Kidney (tissue), 14 donors: ENCODE results near the gene PIP5K1C. TPM values are rescaled to one million over a fixed set of nuclear protein-coding genes. Genes with fewer than 3 reads are reported as not detected.

Source experiments
- DNase-seq, 5 donors: peaks; one replicate each; pipeline ENCODE4 v3.0.0-alpha.2; 2013 to 2020
- FAIRE-seq: peaks from 2 replicates; lab custom pipeline; 2012; peaks lifted over from hg19 to GRCh38; lab: Jason Lieb, UNC
- H3K27ac ChIP-seq, 2 donors: one replicate each; pipeline ENCODE4 v1.7.0; 2013; ENCODE audit warnings: low read depth in 2 of 2, low read length in 2 of 2, inconsistent platforms in 1 of 2
- H3K27me3 ChIP-seq: one replicate; pipeline ENCODE4 v1.7.1; 2013; ENCODE audit warnings: low read length, inconsistent platforms; ENCODE audit not compliant: control insufficient read depth, insufficient read depth
- H3K36me3 ChIP-seq, 3 donors: one replicate each; pipeline versions ENCODE4 v1.7.0 to v1.7.1; 2013; ENCODE audit warnings: low read length in 3 of 3, control low read depth in 1 of 3, inconsistent platforms in 1 of 3; ENCODE audit not compliant: insufficient read depth in 3 of 3, control insufficient read depth in 2 of 3
- H3K4me1 ChIP-seq, 3 donors: one replicate each; pipeline versions ENCODE4 v1.7.0 to v1.7.1; 2013; ENCODE audit warnings: low read length in 3 of 3, inconsistent platforms in 1 of 3, low read depth in 1 of 3; ENCODE audit not compliant: control insufficient read depth in 2 of 3, insufficient read depth in 2 of 3
- H3K4me3 ChIP-seq, 3 donors: one replicate each; pipeline versions ENCODE4 v1.7.0 to v1.8.1; 2013; ENCODE audit warnings: low read length in 3 of 3, control low read depth in 1 of 3, inconsistent platforms in 1 of 3
- H3K9ac ChIP-seq, 3 donors: one replicate each; pipeline versions ENCODE4 v1.7.0 to v1.7.1; 2013; ENCODE audit warnings: low read length in 3 of 3, control low read depth in 1 of 3, inconsistent platforms in 1 of 3
- H3K9me3 ChIP-seq, 3 donors: one replicate each; pipeline versions ENCODE4 v1.7.0 to v1.7.1; 2013; ENCODE audit warnings: low read length in 3 of 3, control low read depth in 1 of 3, inconsistent platforms in 1 of 3; ENCODE audit not compliant: control insufficient read depth in 2 of 3, insufficient read depth in 1 of 3
- intact Hi-C: fragments of 100-400 bp; cut with DNase I; formaldehyde crosslinking; loops from one replicate; pipeline ENCODE4 v1.11.1; 2022
- polyA plus RNA-seq: library from polyadenylated mRNA; stranded (reverse); fragments of 350-450 nt; fragmentation: Illumina TruSeq; extraction: RNeasy Lipid Tissue Mini Kit (QIAGEN cat#74804); gene quantifications from one replicate; pipeline ENCODE4 v1.2.3, GENCODE V29; 2014; ENCODE audit warnings: low read depth, low replicate concordance; ENCODE audit not compliant: insufficient read depth
- total RNA-seq: library from RNA; stranded (reverse); fragmentation: NEBNext Ultra II Directional; extraction: Animal tissue kit (Norgen Biotek cat#: 25700); gene quantifications from one replicate; pipeline ENCODE4 v1.2.1, GENCODE V29; 2021
- TF ChIP-seq, protein P1 (sequence below): IDR thresholded peaks from 3 replicates; pipeline ENCODE4 v1.5.1; 2012; ENCODE audit warnings: mild to moderate bottlenecking, moderate library complexity, borderline replicate concordance; ENCODE audit not compliant: insufficient read depth; ENCODE audit errors: extremely low read depth
- donor health status: control.
- donor health status: control.
- donor health status: control.
- donor health status: control.
- donor health status: control.
- donor health status: DM: yes; HTN: yes; CAD: no.
- donor health status: Normal renal cell carcinoma (clear cell type).

The PIP5K1C gene
- total and polyA plus RNA-seq, 2 donors from 2014 or later = 11.2 to 35.6 TPM

DNA sequence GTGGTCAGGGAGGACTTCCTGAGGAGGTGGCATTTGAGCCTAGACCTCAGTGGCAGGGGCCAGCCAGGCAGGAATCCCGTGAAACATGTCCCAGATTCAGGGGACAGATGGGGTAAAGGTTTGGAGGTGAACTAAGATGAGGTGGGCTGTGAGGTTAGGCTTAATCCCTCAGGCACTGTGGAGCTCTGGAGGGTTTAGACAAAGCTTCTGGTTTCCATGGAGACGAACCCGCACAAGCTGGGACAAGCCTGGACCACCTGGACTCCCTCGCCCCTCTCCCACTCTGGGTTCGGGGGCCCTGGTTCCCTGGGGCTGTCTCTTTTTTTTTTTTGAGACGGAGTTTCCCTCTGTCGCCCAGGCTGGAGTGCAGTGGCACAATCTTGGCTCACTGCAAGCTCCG is 23.6 kb upstream of the PIP5K1C start:
- intact Hi-C loops = no loop called here
- no peak for DNase-seq
- TF ChIP-seq, protein P1, sequence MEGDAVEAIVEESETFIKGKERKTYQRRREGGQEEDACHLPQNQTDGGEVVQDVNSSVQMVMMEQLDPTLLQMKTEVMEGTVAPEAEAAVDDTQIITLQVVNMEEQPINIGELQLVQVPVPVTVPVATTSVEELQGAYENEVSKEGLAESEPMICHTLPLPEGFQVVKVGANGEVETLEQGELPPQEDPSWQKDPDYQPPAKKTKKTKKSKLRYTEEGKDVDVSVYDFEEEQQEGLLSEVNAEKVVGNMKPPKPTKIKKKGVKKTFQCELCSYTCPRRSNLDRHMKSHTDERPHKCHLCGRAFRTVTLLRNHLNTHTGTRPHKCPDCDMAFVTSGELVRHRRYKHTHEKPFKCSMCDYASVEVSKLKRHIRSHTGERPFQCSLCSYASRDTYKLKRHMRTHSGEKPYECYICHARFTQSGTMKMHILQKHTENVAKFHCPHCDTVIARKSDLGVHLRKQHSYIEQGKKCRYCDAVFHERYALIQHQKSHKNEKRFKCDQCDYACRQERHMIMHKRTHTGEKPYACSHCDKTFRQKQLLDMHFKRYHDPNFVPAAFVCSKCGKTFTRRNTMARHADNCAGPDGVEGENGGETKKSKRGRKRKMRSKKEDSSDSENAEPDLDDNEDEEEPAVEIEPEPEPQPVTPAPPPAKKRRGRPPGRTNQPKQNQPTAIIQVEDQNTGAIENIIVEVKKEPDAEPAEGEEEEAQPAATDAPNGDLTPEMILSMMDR = no peak
- H3K4me3 ChIP-seq = no peak overlapping the region
- no peaks in the 10 kb centered on the region for H3K36me3 ChIP-seq
- H3K9ac ChIP-seq = no peak overlapping the region
- no peaks in the 10 kb centered on the region for H3K27me3 ChIP-seq
- no peak overlapping the region for H3K27ac ChIP-seq
- H3K4me1 ChIP-seq = peaks cover 0 to 5% (median 3%) of the 10 kb centered on the region in 3 donors
- FAIRE-seq = no peak
- H3K9me3 ChIP-seq = no peaks in the 10 kb centered on the region

DNA sequence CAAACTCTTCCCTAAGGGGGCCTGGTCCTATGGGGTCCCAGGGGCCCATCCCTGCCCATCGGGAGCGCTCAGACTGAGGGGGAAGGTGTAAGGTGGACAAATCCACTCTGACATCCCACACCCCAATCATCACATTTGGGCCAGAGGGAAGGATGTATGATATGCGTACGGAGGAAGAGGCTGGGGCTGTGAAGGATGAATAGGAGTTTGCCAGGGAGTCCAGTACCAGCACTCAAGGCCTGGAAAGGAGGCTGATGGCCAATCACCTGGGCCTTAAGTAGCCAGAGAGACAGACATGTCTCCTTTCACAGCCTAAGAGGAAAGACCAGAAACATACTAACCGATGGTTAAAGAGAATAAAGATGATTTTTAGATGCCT is 22.8 kb upstream of the PIP5K1C start:
- no peak overlapping the region for H3K9ac ChIP-seq

DNA sequence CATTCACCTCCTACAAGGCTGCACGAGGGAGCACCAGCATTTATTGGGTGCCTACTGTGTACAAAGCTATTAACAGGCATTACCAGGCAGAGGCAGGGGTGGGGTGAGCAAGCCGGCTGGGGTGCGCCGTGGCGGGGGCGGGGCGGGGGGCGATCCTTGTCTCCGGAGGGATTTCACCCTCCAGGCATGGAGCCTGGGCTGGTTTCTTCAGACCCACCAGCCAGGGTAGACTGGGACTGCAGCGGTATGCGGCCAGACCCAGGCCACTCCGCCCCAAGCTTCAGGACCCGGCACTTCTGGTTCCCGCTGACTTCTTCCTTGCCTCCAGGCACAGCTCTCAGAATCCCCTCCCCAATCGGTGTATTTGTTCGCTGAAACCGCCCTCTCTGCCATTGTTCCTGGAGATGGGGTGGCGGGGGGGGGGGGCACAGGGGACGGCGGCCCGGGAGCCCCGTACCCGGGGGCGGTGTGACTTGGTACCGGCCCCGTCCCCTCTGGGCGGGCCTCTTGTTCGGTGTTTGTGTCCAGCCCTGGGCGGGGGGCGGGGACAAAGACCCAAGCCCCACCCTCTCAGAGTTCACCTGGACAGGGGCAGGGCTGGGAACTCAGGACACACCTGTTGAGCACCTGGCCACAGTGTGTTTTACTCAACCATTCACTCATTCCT is 22.3 kb upstream of the PIP5K1C start:
- H3K27ac ChIP-seq = no peak overlapping the region
- FAIRE-seq (no peak), DNase-seq (peak in 3 of 5 donors; percentile 27 to 67 (median 47))
- peaks cover 0 to 5% (median 3%) of the 10 kb centered on the region in 3 donors for H3K4me1 ChIP-seq
- H3K36me3 ChIP-seq = no peaks in the 10 kb centered on the region
- TF ChIP-seq, protein P1 = no peak
- peak overlapping the region in 2 of 3 donors; percentile 58 to 64 for H3K4me3 ChIP-seq
- peak overlapping the region in 1 of 3 donors; percentile 67 for H3K9ac ChIP-seq
- H3K9me3 ChIP-seq = no peaks in the 10 kb centered on the region
- intact Hi-C loops = no loop called here
- H3K27me3 ChIP-seq = no peaks in the 10 kb centered on the region

More for the DNA sequence above, 22.8 kb upstream of the PIP5K1C start:
- Histone ChIP-seq H3K27me3 (no peaks in the 10 kb centered on the region), H3K4me3 (no peak overlapping the region), H3K4me1 (peaks cover 0 to 5% (median 3%) of the 10 kb centered on the region in 3 donors), H3K9me3 (no peaks in the 10 kb centered on the region), H3K27ac (no peak overlapping the region), H3K36me3 (no peaks in the 10 kb centered on the region)
- FAIRE-seq (no peak), DNase-seq (no peak)
- TF ChIP-seq, protein P1 = no peak
- intact Hi-C loops = no loop called here
